ENCODE results near the gene GLT1D1. TPM values are rescaled to one million over a fixed set of nuclear protein-coding genes. Genes with fewer than 3 reads are reported as not detected.
A peak's percentile ranks its signal among the peaks of the same experiment; 100 is the strongest.

GLT1D1 gene
- total RNA-seq, 4 donors from 2014 or later = not detected

GRCh38 chr12:128961957-128962356, 108.7 kb downstream of the GLT1D1 start:
- no peaks in the 10 kb centered on the region for H3K36me3 ChIP-seq
- no peak overlapping the region for H3K4me3 ChIP-seq
- no peak for DNase-seq
- H3K9me3 ChIP-seq = no peaks in the 10 kb centered on the region
- TF ChIP-seq CTCF (IDR thresholded peaks at IDR 0.05) (no peak), POLR2A (IDR thresholded peaks at IDR 0.05) (no peak)
- no peaks in the 10 kb centered on the region for H3K4me1 ChIP-seq
- H3K27me3 ChIP-seq = no peaks in the 10 kb centered on the region
- H3K27ac ChIP-seq = no peak overlapping the region

GRCh38 chr12:128966203-128966810, 113.0 kb downstream of the GLT1D1 start:
- Histone ChIP-seq H3K36me3 (no peaks in the 10 kb centered on the region), H3K27me3 (no peaks in the 10 kb centered on the region), H3K9me3 (no peaks in the 10 kb centered on the region), H3K27ac (no peak overlapping the region), H3K4me1 (no peaks in the 10 kb centered on the region), H3K4me3 (no peak overlapping the region)
- DNase-seq = no peak
- TF ChIP-seq CTCF (IDR thresholded peaks at IDR 0.05) (no peak), POLR2A (IDR thresholded peaks at IDR 0.05) (no peak)

- Histone ChIP-seq H3K27me3 (no peaks in the 10 kb centered on the region), H3K36me3 (no peaks in the 10 kb centered on the region), H3K27ac (no peak overlapping the region), H3K4me3 (no peak overlapping the region), H3K9me3 (no peaks in the 10 kb centered on the region), H3K4me1 (no peaks in the 10 kb centered on the region)
- TF ChIP-seq CTCF (IDR thresholded peaks at IDR 0.05) = no peak
- no peak for TF ChIP-seq POLR2A (IDR thresholded peaks at IDR 0.05)
- DNase-seq = no peak
Measured at GRCh38 chr12:128968668-128969067, 115.4 kb downstream of the GLT1D1 start.

GRCh38 chr12:128969480-128970055, 116.3 kb downstream of the GLT1D1 start:
- TF ChIP-seq CTCF (IDR thresholded peaks at IDR 0.05) (peak in 3 of 6 experiments; percentile 25 to 41 (median 36)), POLR2A (IDR thresholded peaks at IDR 0.05) (no peak)
- no peak overlapping the region for H3K4me3 ChIP-seq

GRCh38 chr12:128970110-128970509, 116.8 kb downstream of the GLT1D1 start:
- H3K27me3 ChIP-seq = no peaks in the 10 kb centered on the region
- H3K4me1 ChIP-seq = no peaks in the 10 kb centered on the region
- H3K27ac ChIP-seq = no peak overlapping the region

More at GRCh38 chr12:128969480-128970055, 116.3 kb downstream of the GLT1D1 start:
- DNase-seq = no peak
- Histone ChIP-seq H3K9me3 (no peaks in the 10 kb centered on the region), H3K27me3 (no peaks in the 10 kb centered on the region), H3K27ac (no peak overlapping the region), H3K4me1 (no peaks in the 10 kb centered on the region), H3K36me3 (no peaks in the 10 kb centered on the region)

More at GRCh38 chr12:128970110-128970509, 116.8 kb downstream of the GLT1D1 start:
- no peak for DNase-seq
- no peak overlapping the region for H3K4me3 ChIP-seq
- H3K9me3 ChIP-seq = no peaks in the 10 kb centered on the region
- H3K36me3 ChIP-seq = no peaks in the 10 kb centered on the region
- TF ChIP-seq POLR2A (IDR thresholded peaks at IDR 0.05) = no peak
- TF ChIP-seq CTCF (IDR thresholded peaks at IDR 0.05) = no peak

All from Peyer's patch (tissue), 4 donors.